ENCODE measurements around the gene ZBTB42.

ZBTB42 gene

DNA sequence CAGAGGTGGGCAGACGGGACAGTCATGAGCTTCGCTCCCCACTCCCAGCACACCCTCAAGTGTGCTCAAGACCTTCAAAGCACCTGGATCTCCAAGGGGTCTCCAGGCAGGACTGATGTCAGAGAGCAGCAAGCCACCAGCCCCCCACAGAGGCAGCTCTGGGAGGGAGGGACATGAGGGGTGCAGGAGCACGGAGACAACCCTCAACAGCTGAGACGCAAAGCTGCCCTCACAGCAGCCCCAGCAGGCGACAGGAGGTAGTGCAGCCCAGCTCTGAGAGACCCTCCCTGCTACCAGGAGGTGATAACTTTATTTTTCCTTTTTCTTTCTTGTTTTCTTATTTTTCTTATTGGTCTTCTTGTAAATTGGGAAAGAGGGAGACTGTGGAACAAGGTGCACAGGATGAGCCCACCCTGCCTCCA, 30.0 kb upstream of the ZBTB42 start:
- no peak overlapping the region for H3K4me3 ChIP-seq (ENCODE audit: low read length)
- TF ChIP-seq, protein P1, sequence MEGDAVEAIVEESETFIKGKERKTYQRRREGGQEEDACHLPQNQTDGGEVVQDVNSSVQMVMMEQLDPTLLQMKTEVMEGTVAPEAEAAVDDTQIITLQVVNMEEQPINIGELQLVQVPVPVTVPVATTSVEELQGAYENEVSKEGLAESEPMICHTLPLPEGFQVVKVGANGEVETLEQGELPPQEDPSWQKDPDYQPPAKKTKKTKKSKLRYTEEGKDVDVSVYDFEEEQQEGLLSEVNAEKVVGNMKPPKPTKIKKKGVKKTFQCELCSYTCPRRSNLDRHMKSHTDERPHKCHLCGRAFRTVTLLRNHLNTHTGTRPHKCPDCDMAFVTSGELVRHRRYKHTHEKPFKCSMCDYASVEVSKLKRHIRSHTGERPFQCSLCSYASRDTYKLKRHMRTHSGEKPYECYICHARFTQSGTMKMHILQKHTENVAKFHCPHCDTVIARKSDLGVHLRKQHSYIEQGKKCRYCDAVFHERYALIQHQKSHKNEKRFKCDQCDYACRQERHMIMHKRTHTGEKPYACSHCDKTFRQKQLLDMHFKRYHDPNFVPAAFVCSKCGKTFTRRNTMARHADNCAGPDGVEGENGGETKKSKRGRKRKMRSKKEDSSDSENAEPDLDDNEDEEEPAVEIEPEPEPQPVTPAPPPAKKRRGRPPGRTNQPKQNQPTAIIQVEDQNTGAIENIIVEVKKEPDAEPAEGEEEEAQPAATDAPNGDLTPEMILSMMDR (conservative IDR thresholded peaks at IDR 0.05; ENCODE audit: low read depth, low read length), result peak; percentile 59
- DNase-seq (ENCODE audit: low read depth), result no peak

DNA sequence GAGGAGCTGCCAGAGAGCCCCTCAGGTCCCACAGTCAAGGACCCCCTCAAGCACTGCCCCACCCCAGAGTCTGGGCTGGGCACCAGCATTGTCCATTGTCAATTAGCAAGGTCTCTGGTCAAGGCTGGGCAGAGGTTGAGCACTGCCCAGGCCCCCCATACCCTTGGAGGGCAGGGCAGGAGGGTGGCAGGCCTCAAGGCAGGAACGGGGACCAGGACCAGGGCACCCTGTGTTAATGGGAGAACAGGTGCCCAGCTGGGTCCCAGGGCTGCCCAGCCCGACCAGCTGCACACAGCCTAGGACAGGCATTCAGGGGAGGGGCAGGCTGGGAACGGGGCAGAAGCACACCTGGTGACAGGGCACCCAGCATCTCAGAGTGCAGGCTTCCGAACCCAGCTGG, 29.5 kb upstream of the ZBTB42 start:
- H3K4me3 ChIP-seq (ENCODE audit: low read length), result no peak overlapping the region
- TF ChIP-seq, protein P1 (conservative IDR thresholded peaks at IDR 0.05; ENCODE audit: low read depth, low read length), result no peak

DNA sequence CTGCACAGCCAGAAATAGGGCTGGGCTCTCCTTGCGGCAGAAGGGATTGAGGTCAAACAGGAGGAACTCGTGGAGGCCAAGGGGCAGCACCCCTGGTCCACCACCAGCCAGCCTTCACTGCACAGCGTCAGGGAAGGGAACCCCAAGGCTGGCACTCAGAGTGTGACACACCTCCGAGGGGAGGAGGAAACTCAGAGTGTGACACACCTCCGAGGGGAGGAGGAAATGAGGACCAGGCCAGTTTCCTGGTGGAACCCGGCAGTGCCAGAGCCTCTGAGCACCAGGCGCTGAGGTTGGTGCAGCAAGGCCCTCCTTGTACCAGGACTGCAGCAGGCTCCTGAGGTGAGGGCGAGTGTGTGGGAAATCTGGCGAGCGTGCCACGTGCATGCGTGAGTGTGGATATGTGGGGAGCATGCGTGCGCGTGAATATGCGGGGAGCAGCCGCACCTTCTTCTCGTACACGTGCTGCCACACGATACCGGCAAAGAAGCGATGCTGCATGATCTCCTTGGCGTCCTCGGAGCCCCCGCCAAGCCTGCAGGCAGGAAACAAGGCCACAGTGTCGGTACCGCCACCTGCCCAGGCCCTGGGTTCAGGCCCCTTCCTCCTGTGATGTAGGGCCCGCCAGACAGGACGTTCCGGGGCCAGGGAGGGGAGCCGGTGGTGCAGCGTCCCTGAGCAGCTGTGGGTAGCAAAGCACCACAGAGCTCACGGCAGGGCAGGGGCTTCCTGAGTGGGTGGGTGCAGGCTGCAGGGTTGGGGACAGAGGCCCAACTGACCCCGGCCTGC, 28.8 kb upstream of the ZBTB42 start:
- TF ChIP-seq, protein P1 (conservative IDR thresholded peaks at IDR 0.05; ENCODE audit: low read depth, low read length), result no peak
- no peak for DNase-seq (ENCODE audit: low read depth)
- no peak overlapping the region for H3K4me3 ChIP-seq (ENCODE audit: low read length)

More for the DNA sequence above, 29.5 kb upstream of the ZBTB42 start:
- no peak for DNase-seq (ENCODE audit: low read depth)

DNA sequence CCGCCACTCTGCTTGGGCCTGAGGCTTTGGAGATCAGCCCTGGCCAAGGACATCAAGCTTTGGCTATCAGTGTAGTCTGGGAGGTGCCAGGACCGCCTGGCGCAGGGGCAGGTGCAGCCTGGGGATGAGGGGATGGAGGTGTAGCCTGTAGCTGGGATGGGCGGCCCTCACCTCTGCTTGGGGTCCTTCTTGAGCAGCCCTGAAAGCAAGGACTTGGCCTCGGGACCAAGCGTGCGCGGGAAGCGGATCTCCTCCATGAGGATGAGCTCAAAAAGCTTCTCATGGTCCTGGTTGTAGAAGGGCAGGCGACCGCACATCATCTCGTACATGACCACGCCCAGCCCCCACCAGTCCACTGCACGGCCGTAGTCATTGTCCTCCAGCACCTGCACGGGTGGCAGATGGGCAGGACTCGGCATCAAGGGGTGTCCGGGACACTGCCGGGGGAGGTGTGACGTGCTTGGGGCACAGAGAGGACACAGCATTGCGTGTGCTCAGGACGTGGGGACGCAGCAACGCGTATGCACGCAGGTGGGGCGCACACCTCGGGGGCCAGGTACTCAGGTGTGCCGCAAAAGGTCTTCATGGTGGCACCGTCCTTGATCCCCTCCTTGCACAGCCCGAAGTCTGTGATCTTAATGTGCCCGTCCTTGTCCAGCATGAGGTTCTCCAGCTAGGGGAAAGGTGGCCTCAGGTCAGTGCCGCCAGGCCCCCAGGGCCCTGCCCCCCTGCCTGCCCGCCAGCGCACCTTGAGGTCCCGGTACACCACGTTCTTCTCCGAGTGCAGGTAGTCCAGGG, 28.0 kb upstream of the ZBTB42 start:
- no peak overlapping the region for H3K4me3 ChIP-seq (ENCODE audit: low read length)
- TF ChIP-seq, protein P1 (conservative IDR thresholded peaks at IDR 0.05; ENCODE audit: low read depth, low read length), result no peak
- no peak for DNase-seq (ENCODE audit: low read depth)

DNA sequence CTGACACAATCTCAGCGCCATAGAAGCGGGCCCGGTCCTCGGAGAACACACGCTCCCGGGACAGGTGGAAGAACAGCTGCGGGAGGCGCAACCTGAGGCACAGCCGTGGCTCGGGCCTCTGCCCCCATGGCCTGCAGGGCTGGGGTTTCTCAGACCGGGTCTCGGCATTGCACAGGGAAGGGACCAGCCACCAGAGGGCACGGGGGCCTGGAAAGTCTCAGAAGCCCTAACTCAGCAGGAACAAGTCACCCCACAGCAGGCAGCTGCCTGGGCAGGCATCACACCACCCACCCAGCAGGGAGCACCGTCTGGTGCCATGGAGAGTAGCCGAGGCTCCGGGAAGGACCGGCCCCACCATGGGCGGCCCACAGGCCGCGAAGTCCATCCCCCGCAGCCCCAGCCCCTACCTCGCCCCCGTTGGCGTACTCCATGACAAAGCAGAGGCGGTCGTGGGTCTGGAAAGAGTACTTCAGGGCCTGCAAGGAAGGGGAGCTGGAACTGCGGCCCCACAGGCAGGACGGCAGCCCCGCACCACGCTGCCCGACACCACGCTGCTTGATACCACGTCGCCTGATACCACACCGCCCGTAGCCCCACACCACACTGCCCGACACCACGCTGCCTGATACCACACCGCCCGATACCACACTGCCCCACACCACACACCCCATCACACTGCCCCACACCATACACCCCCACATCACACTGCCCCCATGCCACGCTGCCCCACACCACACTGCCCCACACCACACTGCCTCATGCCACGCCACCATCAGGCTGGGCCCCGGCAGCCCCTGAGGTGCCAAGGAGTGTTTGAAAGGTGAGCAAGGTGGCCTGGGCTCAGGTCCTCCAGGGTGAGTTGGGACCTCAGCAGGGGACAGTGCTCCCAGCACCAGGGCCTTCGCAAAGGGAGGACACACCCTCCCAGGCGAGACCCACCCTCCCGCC, 27.1 kb upstream of the ZBTB42 start:
- TF ChIP-seq, protein P1 (conservative IDR thresholded peaks at IDR 0.05; ENCODE audit: low read depth, low read length), result no peak
- DNase-seq (ENCODE audit: low read depth), result no peak
- H3K4me3 ChIP-seq (ENCODE audit: low read length), result no peak overlapping the region

DNA sequence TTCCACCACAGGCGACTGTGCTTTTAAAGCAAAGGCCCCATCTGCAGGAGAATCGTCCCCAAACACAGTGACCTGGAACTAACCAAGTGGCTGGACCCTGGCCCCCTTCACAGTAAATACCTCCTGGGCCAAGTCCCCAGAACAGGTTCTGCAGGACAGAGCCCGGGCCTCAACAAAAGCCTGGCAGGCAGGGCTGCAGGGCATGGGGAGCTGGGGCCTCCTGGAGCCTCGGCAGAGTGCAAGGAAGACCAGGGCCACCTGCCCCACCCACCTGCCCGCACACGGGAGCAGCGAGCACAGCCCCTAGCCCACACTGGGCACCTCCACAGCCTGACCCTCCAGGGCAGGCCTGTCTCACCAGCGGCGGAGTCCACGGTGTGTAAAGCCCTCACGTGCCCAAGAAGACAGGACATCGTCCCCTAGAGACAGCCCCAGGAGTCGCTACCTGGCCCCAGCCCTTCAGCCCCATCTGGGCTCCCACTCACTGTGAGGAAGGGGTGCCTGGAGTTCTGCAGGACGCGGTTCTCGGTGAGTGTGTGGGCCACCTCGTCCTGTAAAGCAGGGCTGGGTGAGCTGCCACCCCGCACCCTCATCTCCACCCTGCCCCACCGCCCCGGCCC, 26.3 kb upstream of the ZBTB42 start:
- TF ChIP-seq, protein P1 (conservative IDR thresholded peaks at IDR 0.05; ENCODE audit: low read depth, low read length), result no peak
- no peak overlapping the region for H3K4me3 ChIP-seq (ENCODE audit: low read length)
- DNase-seq (ENCODE audit: low read depth), result no peak
